DOHH2 (cell line): ENCODE results near the gene GLRA1.

Experiments used
- H3F3A ChIP-seq: fragments of 200-600 bp; sonication (generic), shearing (Covaris generic); 2 replicates; pipeline ENCODE4 v1.6.0; 2016; ENCODE audit warnings: antibody characterized with exemption, mild to moderate bottlenecking; ENCODE audit not compliant: control insufficient read depth, insufficient read depth
- H3K27ac ChIP-seq: fragments of 200-600 bp; sonication (generic); 2 replicates; pipeline ENCODE4 v1.5.1; 2014; ENCODE audit warnings: low read depth, mild to moderate bottlenecking, low read length, moderate library complexity
- H3K27me3 ChIP-seq: fragments of 200-600 bp; sonication (generic); 2 replicates; pipeline ENCODE4 v1.6.1; 2014; ENCODE audit warnings: mild to moderate bottlenecking, low read length, mixed read lengths; ENCODE audit not compliant: control insufficient read depth
- H3K36me3 ChIP-seq: fragments of 200-600 bp; sonication (generic); 2 replicates; pipeline ENCODE4 v1.6.1; 2014; ENCODE audit warnings: mild to moderate bottlenecking, low read length, moderate library complexity, mixed read lengths; ENCODE audit not compliant: control insufficient read depth
- H3K4me1 ChIP-seq: fragments of 200-600 bp; sonication (generic); 2 replicates; pipeline ENCODE4 v1.6.1; 2014; ENCODE audit warnings: mild to moderate bottlenecking, low read length, mixed read lengths; ENCODE audit not compliant: control insufficient read depth
- H3K4me2 ChIP-seq: fragments of 200-600 bp; sonication (generic); 2 replicates; pipeline ENCODE4 v1.6.0; 2014; ENCODE audit warnings: mild to moderate bottlenecking, low read length, moderate library complexity
- H3K4me3 ChIP-seq: fragments of 200-600 bp; sonication (generic); 2 replicates; pipeline ENCODE4 v1.5.1; 2014; ENCODE audit warnings: mild to moderate bottlenecking, low read length, mixed read lengths
- H3K79me2 ChIP-seq: fragments of 200-600 bp; sonication (generic); 2 replicates; pipeline ENCODE4 v1.6.1; 2014; ENCODE audit warnings: mild to moderate bottlenecking, low read length, mixed read lengths; ENCODE audit not compliant: control insufficient read depth
- H3K9me2 ChIP-seq: fragments of 200-600 bp; sonication (generic); replicated peaks from 2 replicates; pipeline ENCODE4 v1.6.1; 2014; ENCODE audit warnings: mild to moderate bottlenecking, low read length, mixed read lengths; ENCODE audit not compliant: control insufficient read depth
- H3K9me3 ChIP-seq: fragments of 200-600 bp; sonication (generic); 2 replicates; pipeline ENCODE4 v1.6.1; 2014; ENCODE audit warnings: antibody characterized with exemption, low read length, mixed read lengths; ENCODE audit not compliant: control insufficient read depth, insufficient read depth
- H4K20me1 ChIP-seq: fragments of 200-600 bp; sonication (generic); 2 replicates; pipeline ENCODE4 v1.6.0; 2014; ENCODE audit warnings: low read depth, mild to moderate bottlenecking, antibody characterized with exemption, low read length, moderate library complexity; ENCODE audit not compliant: control insufficient read depth, insufficient read depth
- EZH2phosphoT487 ChIP-seq: fragments of 200-600 bp; sonication (generic); IDR thresholded peaks from 2 replicates; pipeline ENCODE4 v1.6.1; 2017; ENCODE audit warnings: borderline replicate concordance, mild to moderate bottlenecking, antibody characterized with exemption, low read length, moderate library complexity, mixed read lengths
- TF ChIP-seq, protein P1 (sequence below): fragments of 200-600 bp; sonication (generic); IDR thresholded peaks from one replicate; pipeline ENCODE4 v1.5.1; 2014; ENCODE audit warnings: antibody characterized with exemption, mild to moderate bottlenecking, low read depth, low read length; ENCODE audit not compliant: poor library complexity, severe bottlenecking

Gene GLRA1

DNA sequence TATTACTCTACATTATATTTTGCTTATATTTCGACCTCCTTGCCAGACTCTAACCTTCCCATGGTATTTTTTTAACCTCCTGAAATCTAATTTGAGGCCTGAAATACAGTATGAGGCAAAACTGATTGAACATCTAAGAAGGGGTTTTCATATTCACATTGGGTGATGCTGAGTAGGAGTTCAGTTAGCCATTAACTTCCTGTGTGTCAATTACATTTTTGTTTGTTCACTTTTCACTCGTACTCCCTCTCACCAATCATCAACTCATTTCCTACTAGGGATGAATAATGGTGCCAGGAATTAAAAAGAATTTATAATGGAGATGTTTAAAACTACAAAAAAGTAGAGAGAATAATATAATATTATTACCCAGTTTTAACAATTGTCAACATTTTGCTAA is 27.6 kb upstream of the GLRA1 start:
- Histone ChIP-seq H3K27ac (no peak overlapping the region), H4K20me1 (no peaks in the 10 kb centered on the region), H3K4me1 (no peaks in the 10 kb centered on the region), H3K4me2 (no peak overlapping the region), H3F3A (no peaks in the 10 kb centered on the region), H3K9me2 (no peaks in the 10 kb centered on the region), H3K27me3 (no peaks in the 10 kb centered on the region; the same call in 1 of the 2 replicates), H3K9me3 (no peaks in the 10 kb centered on the region), H3K4me3 (no peak overlapping the region), H3K79me2 (no peaks in the 10 kb centered on the region), H3K36me3 (no peaks in the 10 kb centered on the region)
- no peak for TF ChIP-seq EZH2phosphoT487
- TF ChIP-seq, protein P1, sequence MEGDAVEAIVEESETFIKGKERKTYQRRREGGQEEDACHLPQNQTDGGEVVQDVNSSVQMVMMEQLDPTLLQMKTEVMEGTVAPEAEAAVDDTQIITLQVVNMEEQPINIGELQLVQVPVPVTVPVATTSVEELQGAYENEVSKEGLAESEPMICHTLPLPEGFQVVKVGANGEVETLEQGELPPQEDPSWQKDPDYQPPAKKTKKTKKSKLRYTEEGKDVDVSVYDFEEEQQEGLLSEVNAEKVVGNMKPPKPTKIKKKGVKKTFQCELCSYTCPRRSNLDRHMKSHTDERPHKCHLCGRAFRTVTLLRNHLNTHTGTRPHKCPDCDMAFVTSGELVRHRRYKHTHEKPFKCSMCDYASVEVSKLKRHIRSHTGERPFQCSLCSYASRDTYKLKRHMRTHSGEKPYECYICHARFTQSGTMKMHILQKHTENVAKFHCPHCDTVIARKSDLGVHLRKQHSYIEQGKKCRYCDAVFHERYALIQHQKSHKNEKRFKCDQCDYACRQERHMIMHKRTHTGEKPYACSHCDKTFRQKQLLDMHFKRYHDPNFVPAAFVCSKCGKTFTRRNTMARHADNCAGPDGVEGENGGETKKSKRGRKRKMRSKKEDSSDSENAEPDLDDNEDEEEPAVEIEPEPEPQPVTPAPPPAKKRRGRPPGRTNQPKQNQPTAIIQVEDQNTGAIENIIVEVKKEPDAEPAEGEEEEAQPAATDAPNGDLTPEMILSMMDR: no peak

DNA sequence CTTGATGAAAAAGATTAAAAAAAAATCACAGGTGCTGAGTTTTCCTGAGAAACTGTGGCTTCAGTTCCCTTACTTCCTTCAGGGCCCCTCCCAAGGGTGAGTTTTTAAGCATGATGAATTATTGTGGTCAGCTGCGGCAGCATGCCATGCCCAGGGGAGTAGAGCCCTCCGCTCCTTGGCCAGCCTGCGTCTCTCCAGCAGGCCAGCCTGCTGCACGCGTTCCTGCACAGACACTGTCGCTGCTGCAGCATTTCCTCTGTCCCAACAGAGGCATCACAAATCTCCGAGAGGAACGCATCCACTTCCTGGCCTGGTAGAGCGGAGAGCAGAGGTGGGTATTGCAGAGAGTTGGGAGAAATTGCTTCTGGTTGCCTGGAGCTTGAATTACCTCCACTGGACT is 26.1 kb upstream of the GLRA1 start:
- no peak overlapping the region for H3K4me3 ChIP-seq
- H3K9me2 ChIP-seq: no peaks in the 10 kb centered on the region
- no peaks in the 10 kb centered on the region for H3K4me1 ChIP-seq
- no peaks in the 10 kb centered on the region for H3K36me3 ChIP-seq
- no peak overlapping the region for H3K4me2 ChIP-seq
- H3F3A ChIP-seq: no peaks in the 10 kb centered on the region
- no peaks in the 10 kb centered on the region for H3K79me2 ChIP-seq
- H4K20me1 ChIP-seq: no peaks in the 10 kb centered on the region
- H3K27me3 ChIP-seq: no peaks in the 10 kb centered on the region; the same call in 1 of the 2 replicates
- H3K9me3 ChIP-seq: no peaks in the 10 kb centered on the region
- no peak for TF ChIP-seq EZH2phosphoT487
- TF ChIP-seq, protein P1: no peak
- no peak overlapping the region for H3K27ac ChIP-seq

DNA sequence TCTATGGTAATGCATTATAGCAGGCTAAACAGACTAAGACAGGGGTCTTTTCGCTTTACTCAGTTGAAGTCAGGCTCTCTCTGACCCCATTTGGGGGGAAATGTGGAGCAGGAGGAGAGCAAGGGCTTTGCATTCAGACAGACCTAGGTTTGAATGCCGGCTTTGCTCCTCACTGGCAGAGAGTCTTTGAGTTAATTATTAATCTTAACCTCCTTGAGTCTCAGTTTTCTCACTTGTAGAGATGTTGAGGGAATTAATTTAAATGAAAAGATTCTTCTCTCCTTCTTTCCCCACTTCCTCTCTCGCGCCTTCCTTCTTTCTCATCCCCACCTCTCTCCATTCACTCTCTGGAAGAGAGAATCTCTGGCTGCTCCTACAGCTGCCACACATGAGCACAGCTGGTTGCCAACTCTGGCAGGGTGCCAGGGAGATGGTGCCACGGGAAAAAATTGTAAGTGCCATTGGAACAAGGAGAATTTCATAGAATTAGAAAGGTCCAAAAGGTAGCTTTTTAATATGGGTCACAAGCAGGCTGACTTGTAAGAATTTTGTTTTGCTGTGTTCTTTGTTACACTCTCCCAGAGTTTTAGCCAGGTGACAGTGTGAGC is 25.2 kb upstream of the GLRA1 start:
- no peaks in the 10 kb centered on the region; the same call in 1 of the 2 replicates for H3K27me3 ChIP-seq
- H3K79me2 ChIP-seq: no peaks in the 10 kb centered on the region
- no peak overlapping the region for H3K4me2 ChIP-seq
- H3K9me2 ChIP-seq: no peaks in the 10 kb centered on the region
- TF ChIP-seq, protein P1: no peak
- no peak for TF ChIP-seq EZH2phosphoT487
- H3K4me3 ChIP-seq: no peak overlapping the region
- H3K9me3 ChIP-seq: no peaks in the 10 kb centered on the region
- H3K4me1 ChIP-seq: no peaks in the 10 kb centered on the region
- H3K36me3 ChIP-seq: no peaks in the 10 kb centered on the region
- H4K20me1 ChIP-seq: no peaks in the 10 kb centered on the region
- H3F3A ChIP-seq: no peaks in the 10 kb centered on the region
- H3K27ac ChIP-seq: no peak overlapping the region
